HG02938 (cell line): Measurements from ENCODE around the gene NIPSNAP2.
"Not testable (repeated sequence)": the region's sequence is repeated elsewhere in the genome, so short reads cannot be mapped to it uniquely, and the experiment has no call there.

Source experiments
- ATAC-seq: cut with Tn5 transposase; IDR thresholded peaks from one replicate; pipeline ENCODE4 v1.9.1; 2021; ENCODE audit warnings: mild to moderate bottlenecking, moderate library complexity; ENCODE audit not compliant: unreplicated experiment

The NIPSNAP2 gene

DNA sequence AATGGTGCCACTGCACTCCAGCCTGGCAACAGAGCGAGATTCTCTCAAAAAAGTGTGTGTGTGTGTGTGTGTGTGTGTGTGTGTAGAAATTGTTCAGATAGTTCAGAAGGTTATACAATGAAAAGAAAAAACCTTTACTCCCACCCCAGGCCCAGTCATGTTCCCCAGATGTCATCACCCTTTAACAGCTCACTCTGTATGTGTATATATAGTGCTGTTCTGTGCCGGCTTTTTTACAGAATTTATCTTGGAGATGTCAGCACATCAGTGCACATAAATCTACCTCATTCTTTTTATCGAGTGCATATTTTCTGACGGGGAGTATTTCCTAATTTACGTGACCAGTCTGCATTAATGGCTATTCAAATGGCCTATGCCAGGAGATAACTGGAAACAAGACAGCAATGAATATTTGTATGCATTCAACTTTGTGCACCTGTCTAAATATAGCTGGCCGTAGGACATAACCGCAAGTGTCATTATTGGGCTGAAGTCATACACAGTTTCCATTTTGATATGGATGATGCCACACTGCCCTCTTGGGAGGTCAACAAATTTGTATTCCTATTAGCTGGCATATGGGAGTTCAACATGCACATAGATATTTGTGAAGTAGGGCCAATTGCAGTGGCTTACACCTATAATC lies 11.7 kb downstream of the NIPSNAP2 start:
- ATAC-seq: no peak

DNA sequence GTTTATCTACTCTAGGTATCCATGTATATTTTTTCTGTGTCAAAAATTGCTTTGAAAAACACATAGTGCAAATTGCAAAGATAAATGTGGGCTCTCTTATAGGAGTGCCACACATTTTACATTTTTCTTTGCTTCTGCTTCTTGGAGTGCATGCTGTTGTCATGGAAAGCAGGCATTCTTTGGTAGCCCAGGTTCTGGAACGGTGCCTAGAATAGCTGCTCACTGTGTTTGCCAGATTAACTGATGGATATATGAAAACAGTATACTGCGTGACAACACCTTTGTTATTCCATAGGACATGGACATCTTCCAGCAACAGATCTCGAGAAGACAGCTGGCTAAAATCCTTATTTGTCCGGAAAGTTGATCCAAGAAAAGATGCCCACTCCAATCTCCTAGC lies 13.4 kb downstream of the NIPSNAP2 start:
- ATAC-seq: no peak

DNA sequence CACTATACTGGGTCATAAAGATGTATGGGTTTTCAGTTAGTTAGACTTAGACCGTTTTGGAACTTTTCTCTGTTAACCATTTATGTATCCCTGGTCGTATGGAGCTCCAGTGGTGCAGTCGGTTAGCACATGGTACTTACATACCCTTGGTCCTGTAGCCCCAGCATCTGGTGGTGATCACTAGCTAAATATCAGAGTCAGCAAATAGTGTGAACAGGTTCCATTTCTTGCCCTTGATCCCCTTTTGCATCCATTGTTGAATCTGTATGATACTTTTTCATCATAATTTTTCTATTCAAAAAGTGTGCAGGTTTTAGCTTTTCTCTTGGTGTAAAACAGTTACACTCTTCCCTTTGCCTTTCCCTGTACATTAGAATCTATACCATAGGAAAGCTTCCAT lies 15.9 kb downstream of the NIPSNAP2 start:
- ATAC-seq: no peak

DNA sequence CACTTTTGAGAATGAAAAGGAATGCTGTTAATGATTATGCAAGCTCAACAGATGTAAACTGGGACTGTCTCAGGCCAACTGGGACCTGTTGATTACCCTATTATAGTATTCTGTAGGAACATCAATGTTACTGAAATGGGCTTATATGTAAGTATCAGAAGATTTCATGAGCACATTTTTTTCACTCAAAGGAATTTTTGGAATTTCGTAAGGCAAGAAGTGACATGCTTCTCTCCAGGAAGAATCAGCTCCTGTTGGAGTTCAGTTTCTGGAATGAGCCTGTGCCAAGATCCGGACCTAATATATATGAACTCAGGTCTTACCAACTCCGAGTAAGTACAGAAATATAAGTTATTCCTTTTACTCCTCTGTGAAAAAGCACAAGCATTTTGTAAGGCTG lies 19.2 kb downstream of the NIPSNAP2 start:
- no peak for ATAC-seq

DNA sequence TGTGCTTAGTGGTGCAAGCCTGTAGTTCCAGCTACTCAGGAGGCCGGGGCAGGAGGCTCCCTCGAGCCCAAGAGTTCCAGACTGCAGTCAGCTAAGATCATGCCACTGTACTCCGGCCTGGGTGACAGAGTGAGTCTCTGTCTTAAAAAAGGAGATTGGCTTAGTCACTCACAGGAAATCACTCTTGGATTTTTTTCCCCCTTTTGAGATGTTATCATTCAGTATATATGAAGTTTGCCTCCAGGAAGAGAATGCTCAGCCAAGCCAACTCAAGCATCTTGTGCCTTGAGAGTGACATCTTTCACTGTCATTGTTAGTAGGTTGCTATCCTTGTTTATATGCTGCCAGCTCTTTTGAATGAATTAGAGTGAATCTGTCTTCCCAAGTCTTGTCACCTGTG lies 28.0 kb downstream of the NIPSNAP2 start:
- ATAC-seq: no peak

DNA sequence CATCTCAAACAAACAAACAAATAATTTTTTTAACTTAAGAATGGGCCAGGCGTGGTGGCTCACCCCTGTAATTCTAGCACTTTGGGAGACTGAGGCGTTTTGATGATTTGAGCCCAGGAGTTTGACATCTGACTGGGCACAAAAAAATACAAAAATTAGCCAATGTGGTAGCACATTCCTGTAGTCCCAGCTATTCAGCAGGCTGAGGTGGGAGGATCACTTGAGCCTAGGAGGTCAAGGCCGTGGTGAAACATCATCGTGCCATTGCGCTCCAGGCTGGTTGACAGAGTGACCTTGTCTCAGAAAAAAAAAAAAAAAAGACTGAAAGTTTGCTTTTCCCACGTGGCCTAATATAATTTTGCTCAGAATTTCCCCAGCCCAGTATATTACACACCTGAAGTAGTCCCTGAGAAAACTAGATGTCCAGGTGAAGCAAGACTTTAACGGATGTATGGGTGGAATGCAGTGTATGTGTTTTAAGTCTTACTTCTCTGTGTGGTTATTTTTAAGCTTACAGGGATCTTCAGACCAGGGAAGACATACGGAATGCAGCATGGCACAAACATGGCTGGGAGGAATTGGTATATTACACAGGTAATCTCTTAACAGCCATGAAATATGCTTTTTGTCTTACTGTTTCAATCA lies 32.6 kb downstream of the NIPSNAP2 start:
- ATAC-seq: no peak

DNA sequence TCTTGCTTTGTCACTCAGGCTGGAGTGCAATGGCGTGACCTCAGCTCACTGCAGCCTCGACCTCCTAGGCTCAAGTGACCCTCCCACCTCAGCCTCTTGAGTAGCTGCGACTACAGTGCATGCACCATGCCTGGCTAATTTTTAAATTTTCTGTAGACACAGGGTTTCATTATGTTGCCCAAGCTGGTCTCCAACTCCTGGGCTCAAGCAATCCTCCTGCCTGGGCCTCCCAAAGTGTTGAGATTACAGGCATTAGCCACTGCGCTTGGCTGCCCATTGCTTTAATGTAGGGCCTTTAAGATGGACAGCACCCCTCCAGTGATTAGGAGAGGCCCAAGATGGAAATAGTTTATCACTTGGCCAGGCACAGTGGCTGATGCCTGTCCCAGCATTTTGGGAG lies 39.4 kb downstream of the NIPSNAP2 start:
- ATAC-seq: no peak

DNA sequence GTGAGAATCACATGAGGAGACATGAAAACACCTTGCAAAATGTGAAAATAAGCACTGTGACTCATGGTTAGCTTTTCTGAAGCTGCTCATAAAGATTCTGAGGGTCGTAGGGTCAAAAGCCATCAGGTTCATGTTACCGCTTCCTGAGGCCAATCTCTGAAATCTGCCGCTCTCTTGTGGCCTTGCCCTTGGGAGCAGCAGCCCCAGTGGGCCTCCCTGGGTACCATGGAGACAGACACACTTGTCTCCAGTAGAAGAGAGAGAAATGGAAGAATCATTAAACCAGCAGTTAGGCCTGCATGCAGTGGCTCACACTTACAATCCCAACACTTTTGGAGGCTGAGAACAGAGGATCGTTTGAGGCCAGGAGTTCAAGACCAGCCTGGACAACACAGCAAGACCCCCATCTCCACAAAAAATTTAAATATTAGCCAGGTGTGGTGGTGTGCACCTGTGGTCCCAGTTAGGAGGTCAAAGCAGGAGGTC lies 42.8 kb downstream of the NIPSNAP2 start:
- ATAC-seq: no peak

DNA sequence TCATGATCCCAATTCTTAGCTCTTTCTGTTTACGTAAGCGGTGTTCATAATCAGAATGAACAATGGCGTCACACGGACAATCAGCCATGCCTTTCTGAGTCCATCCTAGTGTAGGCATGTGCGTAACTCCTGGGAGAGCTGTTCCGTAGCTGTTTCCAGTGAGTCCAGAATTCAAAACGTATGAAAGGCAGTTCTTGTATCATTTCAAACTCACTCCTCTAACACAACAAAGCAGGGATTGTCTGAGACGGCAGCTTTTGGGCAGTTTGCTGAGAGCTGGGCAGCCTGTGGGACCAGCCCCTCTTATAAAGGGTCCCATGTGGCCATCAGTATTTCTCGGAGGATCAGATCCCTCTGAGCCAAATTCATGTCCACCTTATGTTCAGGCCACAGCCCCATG lies 43.5 kb downstream of the NIPSNAP2 start:
- ATAC-seq: no peak

DNA sequence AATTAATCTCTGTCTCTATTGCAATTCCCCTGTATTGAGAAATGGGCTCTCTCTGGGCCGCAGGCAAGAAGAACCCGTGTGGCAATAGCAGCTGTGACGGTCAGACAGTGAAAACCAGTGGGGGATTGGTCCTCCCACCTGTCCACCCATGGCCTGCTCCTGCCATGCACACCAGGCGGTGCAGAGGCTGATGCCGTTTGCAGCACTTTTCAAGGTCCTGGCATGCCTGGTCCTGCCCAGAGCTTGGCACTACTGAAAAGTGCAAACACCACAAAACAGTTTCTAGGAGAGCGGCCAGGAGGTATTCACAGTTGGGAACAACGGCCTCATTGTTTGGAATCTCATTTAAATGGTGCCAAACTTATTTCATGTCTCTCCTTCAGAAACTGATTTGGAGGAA lies 45.3 kb downstream of the NIPSNAP2 start:
- ATAC-seq: no peak

DNA sequence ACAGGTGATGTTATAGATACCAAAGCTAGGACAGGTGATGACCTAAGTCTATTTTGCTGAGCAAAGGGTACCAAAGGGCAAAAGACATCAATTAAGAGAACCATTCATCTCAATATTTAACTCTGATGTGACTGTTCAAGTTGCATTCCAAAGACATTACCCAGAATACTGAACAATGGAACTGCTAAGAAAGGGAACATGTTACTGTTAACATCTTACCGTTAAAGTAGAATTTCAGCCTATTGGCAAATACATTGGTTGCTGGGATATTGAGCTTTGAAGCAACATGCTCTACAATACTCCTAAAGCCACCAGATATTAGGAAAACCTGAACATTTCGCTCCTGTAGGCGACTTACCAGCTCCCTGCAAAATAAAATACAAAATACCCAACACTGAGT lies 52.6 kb downstream of the NIPSNAP2 start:
- ATAC-seq: not testable (repeated sequence)

DNA sequence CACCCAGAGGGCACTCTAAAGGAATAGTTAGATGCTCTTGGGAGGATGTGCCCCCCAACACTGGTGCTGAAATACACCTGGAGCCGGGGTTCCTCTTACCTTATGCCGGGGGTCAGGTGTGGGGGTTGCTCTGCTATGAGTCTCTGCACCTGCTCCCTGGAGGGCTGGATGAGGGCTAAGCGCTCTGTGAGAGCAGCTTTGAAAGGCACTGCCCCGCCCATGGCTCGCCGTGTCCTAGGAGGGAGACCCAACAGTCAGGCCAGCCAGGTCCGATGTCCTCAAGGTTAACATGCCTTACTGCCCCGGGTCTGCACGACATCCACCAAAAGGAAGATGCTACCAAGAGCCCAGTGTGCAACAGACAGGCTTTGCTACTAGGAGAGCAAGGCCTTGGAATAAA lies 55.1 kb downstream of the NIPSNAP2 start:
- no peak for ATAC-seq

DNA sequence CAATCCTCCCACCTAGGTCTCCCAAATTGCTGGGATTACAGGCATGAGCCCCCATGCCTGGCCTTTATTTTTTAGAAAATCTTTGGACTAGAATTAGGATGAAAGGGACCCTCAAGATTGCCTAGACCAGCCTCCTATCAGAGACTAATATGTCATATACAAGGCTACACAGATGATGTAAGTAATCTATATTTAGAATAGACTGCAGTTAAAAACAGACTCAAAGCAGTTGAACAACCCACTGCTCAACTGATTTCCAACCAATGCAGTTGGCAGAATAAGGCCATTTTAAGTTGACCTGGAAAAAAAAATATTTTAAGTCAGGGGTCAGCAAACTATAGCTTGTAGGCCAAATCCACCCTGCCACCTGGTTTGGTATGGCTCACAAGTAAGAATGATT lies 59.1 kb downstream of the NIPSNAP2 start:
- no peak for ATAC-seq

DNA sequence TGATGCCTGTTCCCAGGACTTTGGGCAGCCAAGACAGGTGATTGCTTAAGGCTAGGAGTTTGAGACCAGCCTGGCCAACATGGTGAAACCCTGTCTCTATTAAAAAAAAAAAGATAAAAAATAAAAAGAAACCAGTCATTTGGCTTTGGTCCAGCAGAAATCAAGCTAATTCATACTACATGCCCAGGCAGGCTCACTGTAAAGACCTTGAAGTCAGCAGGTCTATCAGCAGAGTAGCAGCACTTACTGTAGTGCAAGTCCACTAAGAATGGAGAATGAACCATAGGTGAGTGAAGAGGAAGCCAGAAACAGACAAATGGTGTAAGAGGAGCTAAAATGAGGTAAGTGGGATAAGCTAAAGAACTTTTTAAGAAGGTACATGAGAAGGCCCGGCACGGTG lies 62.2 kb downstream of the NIPSNAP2 start:
- no peak for ATAC-seq

DNA sequence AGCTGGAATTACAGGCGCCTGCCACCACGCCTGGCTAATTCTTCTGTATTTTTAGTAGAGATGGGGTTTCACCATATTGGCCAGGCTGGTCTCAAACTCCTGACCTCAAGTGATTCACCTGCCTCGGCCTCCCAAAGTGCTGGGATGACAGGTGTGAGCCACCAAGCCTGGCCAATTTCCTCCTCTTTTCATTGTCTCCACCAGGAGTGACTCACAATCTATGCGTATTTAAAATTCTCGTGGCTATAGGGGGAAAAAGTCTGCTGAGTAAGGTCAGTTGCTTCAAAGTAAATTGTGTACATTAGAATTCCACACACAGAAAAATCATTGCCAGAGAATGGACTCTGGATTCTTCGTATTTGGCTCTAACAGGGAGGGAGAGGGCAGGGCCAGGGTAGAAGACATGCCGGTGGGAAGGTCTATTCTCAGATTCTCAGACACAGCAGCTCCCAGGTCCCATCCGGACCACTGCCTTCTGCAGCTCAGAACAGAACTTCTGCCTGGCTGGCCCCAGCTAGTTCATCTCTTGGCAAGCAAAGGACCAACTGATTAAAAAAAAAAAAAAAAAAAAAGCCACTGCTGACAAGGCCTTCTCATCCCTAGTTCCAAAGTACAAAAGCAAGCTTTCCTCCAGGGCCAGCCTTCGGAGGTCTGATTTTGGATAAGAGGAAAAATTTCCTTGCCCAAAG lies 64.7 kb downstream of the NIPSNAP2 start:
- no peak for ATAC-seq

DNA sequence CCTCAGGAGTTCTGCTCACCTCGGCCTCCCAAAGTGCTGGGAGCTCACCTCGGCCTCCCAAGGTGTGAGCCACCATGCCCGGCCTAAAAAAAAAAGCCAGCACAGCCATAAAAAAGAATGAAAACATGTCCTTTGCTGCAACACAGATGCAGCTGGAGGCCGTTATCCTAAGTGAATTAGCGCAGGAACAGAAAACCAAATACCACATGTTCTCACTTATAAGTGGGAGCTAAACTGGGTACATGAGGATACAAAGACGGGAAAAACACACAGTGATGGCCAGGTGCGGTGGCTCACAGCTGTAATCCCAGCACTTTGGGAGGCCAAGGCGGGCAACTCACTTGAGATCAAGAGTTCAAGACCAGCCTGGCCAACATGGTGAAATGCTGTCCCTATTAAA lies 66.0 kb downstream of the NIPSNAP2 start:
- ATAC-seq: no peak

DNA sequence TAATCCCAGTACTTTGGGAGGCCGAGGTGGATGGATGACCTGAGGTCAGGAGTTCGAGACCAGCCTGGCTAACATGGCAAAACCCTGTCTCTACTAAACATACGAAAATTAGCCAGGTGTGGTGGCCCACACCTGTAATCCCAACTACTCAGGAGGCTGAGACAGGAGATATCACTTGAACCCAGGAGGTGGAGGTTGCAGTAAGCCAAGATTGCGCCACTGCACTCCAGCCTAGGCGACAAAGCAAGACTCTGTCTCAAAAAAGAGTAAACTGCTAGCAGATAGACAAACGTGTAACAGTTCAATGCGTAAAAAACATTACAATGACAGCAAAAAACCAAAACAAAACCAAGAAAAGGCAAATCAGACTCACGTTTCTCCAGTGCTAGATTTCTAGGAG lies 67.2 kb downstream of the NIPSNAP2 start:
- ATAC-seq: not testable (repeated sequence)

DNA sequence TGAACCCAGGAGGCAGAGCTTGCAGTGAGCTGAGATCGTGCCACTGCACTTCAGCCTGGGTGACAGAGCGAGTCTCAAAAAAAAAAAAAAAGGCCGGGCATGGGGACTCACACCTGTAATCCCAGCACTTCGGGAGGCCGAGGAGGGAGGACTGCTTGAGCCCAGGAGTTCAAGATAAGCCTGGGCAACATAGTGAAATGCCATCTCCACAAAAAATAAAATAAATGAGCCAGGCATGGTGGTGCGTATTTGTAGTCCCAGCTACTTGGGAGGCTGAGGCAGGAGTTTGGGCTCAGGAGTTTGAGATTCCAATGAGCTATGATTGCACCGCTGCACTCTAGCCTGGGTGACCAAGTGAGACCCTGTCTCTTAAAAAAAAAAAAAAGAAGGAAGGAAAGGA lies 68.2 kb downstream of the NIPSNAP2 start:
- not testable (repeated sequence) for ATAC-seq

DNA sequence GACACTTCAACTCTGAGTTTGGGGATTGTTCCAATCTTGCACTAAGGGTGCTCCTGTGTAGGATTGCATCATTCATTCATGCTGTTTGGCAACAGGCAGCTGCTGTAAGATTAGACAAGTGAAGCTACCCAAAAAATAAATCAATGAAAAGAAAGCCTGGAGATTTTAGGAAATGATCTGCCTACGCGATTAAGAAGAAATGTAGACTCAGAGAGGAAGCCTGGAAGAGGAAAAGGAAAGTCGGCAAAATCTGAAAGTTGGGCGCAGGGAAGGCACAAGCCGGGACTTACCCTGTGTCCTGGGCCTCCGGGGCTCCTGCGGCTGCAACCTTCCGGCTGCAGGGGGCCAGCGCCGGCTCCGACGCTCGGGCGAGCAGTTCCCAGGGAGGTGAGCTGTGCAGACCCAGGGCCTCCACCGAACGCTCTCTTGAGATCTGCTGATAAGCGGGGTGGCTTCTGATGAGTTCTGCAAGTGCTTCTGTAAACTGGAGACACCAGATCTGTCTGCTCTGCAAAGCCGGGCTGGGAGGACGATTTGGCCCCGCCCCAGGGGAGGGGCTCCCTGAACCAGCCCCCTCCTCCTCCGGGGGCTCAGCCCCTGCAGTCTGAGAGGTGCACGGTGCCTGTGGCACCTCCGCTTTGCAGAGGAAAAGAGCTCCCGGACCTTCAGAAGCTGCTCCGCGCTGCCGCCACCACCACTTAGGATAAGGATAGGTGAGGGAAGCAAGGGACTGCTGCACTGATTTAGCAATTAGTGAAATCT lies 69.5 kb downstream of the NIPSNAP2 start:
- peak; percentile 89 for ATAC-seq

DNA sequence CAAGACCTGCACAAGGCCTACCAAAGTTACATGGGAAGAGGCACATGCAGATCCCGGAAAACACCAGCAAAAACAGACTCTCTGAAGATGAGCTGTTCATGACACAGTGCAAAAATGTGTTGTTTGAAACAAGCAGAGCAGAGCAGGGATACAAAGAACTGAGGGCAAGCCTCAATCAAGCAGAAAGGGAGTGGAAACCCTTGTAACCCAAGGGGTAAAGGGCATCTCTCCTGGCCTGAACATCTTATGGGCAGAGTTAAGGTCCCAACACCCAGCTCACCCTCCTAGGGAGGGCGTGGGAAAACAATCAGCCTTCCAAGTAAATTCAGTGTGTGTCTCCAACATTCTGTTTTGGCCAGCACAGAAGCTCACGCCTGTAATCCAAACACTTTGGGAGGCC lies 76.3 kb downstream of the NIPSNAP2 start:
- no peak for ATAC-seq

DNA sequence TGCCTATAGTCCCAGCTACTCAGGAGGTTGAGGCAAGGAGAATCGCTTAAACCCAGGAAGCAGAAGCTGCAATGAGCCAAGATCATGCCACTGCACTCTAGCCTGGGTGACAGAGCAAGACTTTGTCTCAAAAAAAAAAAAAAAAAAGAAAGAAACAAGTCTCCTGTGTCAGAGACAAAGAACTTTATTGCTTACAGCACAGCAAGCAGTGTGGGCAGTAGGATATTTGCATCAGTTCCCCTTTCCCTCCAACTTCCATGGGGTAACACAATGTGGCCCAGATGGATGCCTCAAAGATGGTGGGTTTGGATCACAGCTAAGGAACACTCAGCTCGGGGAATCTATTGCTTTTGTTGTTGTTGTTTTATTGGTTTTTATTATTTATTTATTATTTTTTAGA lies 81.4 kb downstream of the NIPSNAP2 start:
- not testable (repeated sequence) for ATAC-seq
